AG08396 (cell line): Measurements from ENCODE around the gene GNG12.

Source experiments
- DNase-seq: peaks from one replicate; pipeline ENCODE4 v3.0.0; 2012; ENCODE audit warnings: low spot score, mixed read lengths

The GNG12 gene

DNA sequence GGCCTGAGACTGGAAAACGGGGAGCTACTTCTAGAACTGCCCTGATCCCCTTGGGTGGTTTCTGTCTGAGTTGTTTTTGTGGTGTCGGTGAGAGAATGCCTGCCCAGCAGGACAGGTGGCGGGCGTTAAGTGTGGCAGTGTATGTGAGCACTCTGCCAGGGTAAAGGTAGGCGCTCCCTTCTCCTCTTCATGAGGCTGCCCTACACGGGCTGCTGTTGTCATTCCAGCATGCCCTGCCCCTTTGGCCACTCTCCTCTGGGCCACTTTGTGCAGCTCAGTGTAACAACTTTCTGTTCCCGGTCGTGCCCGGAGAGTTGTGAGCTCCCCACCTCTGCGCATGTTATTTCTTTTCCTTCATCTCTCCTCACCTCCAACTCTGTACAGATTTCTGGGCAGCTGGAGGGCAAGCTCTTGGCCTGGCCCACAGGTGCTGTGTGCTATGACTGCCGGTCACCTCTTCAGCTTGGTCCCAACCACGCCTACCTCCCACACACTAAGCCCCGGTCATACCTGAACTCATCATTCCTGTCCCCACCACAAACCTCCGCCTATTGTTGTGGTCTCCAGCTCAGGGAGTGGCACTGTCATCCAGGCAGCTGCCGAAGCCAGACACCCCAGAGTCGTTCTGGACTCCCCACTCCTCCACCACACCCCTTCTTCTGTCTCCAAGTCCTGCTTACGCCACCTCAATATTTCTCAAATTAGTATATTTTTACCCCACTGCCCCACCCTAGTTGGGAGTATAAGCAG lies 79.3 kb downstream of the GNG12 start:
- DNase-seq: no peak

DNA sequence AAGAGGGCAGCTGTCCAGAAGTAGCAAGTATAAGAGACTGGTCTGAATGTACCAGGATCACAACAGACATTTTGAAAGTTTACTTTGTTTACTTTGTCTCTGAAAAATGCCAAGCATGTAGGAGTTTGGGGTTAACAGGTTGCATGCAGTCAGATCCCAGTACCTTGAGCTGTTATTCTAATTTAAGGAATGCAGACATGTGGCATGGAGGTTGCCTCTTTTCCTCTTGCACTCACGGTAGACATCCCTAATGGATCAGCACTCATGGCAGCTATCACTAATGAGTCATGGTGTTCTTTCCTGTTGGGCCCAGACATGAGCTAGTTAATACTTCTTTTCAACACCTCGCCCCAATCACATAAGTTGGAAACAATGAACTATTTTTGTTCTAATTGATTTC lies 81.0 kb downstream of the GNG12 start:
- DNase-seq: no peak

DNA sequence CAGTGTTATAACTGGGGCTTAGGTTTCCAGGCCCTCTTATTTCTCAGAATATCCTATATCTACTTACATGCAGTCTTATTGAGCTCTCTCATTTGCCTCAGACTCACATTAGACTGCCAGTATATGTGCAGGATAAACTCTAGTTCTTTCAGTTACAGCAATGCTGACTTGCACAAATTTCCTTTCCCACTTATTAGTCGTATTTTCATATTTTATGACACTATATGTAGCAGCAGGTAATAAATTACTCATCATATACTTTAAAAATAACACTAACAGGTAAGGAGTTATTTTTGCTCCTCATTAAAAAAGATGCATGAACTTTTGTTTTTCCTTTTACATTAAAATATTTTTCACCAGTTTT lies 82.6 kb downstream of the GNG12 start:
- DNase-seq: no peak

DNA sequence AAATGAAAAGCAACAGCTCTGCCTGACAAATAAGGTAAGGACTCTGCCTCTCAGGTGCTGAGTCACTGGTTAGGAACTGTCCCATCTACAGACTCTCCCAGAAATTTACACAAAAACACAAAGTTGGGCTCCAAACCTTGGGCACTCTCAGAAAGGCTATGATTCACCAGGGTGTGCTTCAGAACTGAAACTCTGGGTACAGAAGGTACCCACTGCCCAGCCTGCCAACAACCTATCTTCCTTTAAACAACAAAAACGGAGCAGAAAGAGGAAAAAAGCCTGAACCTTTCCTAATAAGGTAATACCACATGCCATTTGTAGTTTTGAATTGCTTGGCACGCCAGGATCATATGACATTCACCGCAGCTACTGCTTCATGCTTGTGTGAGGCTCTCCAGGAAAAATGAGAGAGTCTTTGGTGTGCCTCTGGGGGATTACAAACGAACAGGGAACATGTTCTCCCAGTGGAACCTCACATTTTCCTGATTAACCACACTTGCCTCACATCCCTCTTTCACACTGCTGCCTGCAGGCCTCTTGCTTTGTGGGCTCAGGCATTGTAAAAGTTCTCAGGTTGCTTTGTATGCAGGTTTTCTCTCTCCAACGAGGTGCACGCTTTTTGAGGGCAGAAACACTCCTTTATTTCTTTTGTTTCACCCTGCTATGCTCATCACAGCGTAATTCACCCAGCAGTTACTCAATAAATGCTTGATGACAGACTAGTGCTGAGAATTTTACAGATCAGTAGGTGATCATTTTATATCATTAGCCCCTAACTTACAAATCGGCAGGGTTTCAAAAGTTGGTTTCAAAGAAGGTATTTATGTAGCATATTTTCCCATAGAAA lies 83.2 kb downstream of the GNG12 start:
- peak; percentile 51 for DNase-seq

DNA sequence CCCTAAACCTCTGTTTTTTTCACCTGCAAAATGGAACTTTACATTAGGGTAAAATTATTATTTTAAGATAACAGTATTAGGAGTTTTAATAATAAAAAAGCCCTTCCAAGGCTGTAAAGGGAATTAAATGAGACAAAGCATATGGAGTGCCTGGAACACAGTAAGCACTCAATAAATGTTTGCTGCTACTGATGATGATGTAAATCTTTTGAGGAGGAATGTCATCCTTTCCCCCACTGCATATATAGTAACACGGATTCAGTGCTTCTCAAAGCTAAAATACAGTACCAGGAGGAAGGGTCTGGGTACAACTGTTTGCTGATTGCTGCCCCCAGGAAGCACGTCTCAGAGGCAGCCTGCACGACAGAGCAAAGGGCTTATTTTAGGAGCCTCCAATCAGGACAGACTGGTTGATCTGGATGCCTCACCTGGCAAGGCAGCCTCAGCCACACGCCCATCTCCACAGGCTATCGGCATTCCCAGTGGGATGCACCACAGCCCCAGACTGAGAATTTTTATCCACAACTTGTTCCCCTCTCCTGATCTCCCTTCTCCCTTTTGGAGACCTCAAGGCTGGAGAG lies 83.9 kb downstream of the GNG12 start:
- DNase-seq: no peak

DNA sequence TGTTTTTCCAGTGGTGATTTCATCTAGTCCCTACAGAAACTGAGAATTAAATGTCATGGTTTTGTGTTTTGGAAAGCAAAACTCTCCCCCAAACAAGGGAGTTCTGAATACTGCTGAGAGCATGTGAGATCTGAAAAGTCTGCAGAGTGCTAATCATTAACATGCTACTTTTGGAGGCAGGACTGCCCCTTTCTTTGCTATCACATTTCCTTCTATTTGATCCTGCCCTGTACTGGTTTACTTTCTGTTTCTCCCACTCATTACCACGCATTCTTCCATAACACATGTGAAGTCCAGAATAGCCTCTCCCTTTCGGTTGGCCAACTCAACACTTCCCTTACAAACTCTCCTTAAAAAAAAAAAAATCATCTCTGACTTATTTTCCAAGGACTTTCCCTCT lies 84.6 kb downstream of the GNG12 start:
- peak; percentile 50 for DNase-seq

DNA sequence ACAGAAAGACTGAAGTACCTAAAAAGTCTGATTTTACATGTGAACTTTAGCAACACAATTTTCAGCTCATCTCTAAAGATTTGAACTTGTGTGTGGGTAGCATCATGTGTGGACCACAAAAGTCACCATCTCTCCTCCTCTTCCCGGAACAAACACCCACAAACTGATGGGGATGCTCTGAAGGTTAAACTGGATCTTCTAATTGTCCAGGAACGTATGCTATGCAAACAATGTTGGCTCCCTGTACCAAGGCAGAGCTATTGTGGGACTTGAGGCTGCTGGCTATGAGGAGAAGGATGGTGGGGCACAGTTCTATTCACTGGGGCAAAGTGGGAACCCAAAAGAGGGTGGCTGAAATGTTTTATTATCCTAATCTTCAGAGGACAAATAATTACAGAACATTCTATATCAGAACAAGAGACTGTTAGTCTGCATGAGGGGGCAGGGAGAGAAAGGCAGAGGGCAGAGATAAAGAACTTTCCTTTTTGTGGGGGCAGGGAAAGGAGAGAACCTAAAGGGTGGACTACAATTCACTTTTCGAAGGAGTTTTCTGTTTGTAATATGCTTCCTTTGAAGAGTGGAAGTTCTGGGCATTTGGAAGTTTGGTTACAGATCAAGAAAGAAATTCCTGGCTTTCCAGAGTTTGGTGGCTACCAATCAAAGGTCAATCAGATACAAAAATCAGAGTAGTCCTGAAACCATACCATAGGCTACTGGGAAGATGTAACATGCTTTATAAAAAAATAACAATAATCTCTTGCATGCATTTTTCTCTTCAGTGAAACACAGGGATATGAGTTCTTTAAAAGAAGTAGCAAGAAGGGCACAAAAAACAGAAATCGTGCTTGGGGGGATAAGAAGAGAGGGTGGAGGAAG lies 85.4 kb downstream of the GNG12 start:
- DNase-seq: peak; percentile 57

DNA sequence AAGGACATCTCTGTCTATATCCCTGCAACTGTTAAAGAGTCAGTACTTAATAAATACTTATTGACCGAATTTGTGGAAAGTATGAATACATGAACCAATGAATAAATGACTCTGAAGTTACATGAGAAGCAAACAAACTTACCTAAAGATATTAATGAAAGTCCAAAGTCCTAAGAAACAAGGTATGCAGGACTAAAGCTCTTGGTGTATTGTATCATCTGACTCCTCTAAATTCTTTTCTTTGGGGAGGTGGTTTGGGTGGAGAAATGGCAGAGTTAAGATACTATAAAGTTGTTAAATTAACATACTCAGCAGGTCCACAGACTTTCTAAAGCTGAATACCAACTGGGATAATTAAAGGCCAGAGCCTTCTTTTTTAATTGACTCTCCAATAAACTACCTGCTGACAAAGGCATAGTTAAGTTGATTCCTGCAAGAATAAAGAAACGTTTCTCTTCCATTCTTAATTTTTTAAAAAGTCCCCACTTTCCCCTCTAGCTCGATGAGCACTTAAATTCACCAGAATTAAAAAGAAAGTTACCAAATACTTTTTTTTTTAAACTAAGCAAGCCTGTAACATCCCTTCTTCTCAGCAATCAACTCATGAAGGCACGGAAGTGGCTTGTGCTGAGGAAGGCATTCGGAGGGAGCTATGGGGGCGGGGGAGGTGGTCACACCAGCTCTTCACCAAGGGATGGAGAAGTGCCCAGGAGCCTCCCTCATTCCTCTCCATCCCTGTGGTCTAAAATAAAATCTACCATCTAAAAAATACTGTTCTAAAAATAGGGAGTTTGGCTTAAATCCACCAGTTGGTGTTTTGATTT lies 87.2 kb downstream of the GNG12 start:
- no peak for DNase-seq

DNA sequence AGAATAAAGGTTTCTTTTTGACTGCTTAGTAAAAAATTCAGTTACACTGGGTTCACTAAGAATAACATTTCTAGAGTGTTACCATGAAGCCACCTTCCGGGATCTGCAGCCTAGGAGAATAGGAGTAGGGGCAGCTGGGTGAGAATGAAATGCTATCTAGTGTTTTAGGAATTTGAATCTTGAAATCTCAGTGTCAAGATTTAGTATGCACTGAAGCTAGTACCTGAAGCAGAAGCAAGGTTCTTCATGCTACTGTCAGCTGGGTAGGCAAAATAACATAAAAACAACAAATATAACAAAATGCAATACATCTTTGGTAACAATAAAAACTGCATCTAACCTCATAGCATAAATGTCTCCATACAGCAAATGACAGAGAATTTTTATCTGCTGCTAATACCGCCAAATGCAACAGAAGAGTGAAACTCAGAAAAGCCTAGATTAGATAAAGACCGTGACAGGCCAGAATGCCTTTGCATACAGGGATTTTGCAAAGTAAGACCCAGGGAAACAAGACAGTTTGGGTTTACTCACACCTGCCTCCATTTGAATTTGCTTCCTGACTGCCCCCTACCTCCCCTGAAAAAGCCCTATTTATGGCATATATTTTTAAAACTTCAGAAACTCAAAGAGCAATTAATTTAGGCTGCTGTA lies 90.1 kb downstream of the GNG12 start:
- no peak for DNase-seq

DNA sequence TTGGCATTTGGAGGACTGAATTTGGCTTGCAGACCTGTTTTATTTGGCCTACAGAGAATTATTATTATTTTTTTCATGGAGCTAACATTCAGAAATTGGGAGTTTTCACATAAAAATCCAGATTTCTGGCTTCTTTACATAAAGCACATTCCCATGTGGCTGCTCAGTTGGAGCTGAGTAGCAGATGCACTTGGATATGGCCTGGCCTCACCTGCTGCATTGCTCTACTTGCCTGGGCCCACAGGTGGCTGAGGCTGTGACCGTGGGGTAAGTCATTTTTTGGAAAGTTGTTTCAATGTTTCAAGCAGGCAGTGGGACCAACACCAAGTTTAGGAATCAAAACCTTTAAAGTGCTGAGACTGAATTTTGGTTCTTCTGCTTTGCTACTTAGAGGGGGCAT lies 91.5 kb downstream of the GNG12 start:
- DNase-seq: no peak

DNA sequence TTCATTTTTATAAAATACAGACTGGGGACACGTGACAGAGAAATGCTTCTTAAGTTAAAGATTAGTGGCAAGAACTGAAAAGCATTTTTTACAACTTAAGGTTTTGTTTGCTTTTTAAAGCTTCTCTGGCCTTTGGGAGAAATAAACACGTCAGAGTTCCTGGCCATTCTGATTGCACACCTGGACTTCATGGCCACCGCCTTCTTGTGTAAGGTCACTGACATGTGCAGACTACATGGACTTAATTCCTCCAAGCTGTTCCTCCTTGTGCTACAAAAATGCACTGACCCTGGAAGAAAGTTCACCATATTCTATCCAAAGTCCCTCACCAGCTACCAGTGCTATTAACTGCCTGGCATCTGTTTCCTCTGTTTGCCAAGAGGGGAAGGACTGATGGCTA lies 92.1 kb downstream of the GNG12 start:
- DNase-seq: no peak

DNA sequence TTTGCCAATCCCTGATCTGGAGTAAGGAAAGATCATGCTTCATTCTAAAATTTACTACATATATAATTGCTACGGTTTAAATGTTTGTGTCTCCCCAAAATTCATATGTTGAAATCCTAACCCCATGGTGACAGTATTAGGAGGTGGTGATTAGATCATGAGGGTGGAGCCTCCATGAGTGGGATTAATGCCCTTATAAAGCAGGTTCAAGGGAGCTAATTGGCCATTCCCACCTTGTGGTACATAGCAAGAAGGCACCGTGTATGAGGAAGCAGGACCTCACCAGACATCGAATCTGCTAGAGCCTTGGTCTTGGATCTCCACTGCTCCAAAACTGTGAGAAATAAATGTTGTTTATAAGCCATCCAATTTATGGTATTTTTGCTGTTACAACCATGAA lies 92.7 kb downstream of the GNG12 start:
- DNase-seq: no peak

DNA sequence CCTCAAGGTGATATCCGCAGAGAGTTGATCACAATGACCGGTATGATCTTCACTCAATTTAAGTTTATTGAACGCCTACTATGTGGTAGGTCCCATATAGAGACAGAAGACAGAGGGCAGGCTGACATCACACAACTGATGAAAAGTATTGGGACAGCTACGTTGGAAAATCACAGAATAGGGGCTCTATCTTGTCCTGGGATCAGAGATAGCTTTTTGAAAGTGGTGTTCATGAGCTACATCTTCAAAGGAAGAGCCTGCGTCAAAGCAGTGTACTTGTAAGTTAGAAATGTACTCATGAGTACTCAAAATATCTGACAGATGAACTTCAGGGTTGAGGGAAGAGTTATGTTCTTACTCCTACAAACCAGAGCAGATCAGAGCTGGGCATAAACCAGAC lies 93.9 kb downstream of the GNG12 start:
- no peak for DNase-seq

DNA sequence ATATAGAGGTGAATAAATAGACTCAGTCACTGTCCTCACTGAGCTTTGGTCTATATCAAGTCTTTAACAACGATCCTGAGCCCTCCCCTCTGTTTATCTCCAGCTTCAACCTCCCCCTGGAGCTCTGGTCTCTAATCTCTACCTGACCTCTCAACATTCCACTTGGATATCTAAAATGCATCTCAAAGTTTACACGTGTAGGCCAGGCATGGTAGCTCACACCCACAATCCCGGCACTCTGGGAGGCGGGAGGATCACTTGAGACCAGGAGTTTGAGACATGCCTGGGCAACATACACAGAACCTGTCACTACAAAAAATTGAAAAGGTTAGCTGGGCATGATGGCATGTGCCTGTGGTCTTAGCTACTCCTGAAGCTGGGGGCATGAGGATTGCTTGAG lies 94.9 kb downstream of the GNG12 start:
- DNase-seq: no peak

DNA sequence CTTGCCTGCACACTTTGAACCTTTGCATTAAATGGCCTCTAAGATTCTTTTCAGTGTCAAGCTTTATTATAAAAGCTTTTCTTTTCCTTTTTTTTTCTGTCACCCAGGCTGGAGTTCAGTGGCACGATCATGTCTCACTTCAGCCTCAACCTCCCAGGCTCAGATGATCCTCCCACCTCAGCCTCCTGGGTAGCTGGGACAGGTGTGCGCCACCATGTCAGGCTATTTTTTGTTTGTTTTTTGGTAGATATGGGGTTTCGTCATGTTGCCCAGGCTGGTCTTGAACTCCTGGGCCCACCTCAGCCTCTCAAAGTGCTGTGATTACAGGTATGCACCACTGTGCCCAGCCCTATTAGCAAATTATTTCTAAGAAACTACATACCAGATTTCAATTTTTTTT lies 95.4 kb downstream of the GNG12 start:
- no peak for DNase-seq

DNA sequence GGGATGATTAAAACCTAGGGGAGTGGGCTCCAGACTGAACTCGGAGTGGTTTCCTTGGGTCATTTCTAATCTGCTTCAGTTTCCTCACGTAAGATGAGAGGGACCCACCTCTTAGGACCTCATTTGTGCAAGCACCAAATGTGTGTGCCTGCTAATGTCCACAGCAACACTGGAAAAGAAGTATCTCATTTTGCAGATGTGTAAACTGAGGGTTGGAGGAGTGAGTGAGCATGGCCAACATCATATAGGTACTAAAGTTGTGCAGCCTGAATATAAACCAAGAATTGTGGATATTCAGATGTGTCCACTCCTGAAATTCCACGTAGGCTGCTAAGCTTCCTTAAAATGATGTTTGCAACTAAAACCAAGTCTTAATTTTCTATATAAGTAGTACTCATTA lies 96.5 kb downstream of the GNG12 start:
- no peak for DNase-seq

DNA sequence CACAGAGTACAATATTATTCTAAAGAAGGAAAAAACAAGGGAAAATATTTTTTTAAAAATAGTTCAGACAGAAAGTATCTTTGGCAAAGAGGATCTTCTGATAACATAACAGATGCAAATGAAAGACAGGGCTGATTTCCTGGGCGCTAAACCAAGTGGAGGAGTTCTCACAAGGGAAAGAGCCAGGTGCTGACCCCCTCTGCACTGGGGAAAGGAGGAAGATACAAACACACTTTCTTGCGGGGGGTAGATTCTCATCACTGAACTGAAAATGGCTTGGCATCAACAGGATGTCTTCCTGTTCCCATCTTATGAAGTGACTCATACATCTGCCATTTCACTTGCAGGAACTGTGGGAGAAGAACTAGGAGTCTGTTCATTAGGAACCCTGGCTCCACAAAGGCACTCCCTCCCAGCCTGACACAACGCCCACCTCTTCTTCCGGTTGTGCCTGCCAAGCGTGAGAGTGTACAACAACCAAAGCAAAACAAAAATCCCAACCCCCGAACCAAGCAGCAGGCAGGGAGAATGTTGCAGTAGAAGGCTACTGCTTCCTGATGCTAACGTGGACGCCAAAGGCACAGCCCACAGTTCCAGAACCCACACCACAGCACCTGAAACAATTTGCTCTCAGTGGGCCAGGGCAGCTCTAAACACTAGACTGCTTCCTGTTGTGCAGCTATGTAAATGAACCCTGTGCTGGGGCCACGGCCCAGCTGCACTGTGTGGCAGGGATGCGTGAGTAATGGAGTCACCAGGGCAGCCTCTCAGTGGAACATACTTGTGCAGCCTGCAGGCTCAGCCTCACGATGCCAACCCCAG lies 97.2 kb downstream of the GNG12 start:
- DNase-seq: peak; percentile 71

DNA sequence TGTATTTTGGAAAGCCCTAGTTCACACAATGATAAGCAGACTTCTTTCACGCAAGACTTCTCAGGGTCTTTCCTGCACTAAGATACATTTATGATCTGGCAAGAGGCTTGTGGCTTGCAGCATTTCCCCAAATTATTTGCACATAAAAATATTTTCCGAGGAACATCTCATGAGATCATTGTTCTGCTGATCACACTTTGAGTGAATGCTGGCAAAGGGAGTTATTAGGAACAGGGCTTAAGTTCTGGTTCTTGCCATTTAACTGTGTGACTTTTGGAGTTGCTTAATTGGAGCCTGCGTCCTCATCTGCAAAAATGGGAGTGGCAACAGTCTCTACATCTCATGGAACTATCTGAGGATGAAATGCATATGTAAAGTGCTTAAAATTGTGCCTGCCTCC lies 98.1 kb downstream of the GNG12 start:
- no peak for DNase-seq

DNA sequence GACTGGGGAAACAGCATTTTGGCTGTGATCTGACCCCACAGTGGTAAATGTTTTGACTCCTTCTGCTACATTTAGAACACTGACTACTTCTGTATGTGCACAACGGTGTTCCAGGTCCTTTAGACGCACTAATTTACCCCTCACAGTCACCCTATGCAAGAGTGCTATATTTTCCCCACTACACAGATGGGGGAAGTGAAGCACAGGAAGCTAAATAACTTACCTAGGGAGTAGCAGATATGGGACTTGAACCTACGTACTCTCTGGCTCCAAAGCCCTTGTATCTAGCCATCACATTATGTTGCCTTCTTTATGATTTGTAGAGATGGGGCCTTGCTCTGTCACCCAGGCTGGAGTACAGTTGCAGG lies 99.0 kb downstream of the GNG12 start:
- DNase-seq: no peak

DNA sequence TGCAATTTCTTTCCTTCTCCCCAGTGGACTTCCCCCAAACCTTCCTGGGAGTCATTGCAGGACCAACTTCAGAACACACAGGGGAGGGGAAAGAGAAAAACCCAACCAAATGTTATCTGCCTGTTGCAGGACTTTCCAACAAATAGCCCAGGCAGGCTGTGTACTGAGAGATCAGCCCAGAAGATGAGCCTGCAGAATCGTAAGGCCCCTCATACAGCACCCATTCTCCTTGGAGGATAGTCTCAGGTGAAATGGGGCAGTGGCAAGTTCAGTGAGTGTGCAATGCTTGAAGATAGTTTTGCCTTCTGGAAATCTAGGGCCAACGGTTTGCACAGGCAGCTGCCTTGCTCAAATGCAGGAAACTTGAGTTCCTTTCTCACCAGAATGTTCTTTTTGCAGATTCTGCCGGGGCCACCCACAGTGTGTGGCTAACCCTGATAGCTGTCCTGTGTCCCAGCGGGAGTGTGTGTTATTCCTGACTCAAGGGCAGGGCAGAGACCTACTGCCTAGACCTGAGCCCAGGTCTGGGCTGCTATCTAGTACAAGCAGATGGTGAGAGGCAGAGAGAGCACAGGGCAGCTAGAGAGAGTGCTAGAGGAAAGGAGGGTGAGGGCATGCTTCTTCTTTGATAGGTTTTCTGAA lies 99.5 kb downstream of the GNG12 start:
- no peak for DNase-seq
